ENCODE measurements around the gene REEP6.

REEP6 gene

DNA sequence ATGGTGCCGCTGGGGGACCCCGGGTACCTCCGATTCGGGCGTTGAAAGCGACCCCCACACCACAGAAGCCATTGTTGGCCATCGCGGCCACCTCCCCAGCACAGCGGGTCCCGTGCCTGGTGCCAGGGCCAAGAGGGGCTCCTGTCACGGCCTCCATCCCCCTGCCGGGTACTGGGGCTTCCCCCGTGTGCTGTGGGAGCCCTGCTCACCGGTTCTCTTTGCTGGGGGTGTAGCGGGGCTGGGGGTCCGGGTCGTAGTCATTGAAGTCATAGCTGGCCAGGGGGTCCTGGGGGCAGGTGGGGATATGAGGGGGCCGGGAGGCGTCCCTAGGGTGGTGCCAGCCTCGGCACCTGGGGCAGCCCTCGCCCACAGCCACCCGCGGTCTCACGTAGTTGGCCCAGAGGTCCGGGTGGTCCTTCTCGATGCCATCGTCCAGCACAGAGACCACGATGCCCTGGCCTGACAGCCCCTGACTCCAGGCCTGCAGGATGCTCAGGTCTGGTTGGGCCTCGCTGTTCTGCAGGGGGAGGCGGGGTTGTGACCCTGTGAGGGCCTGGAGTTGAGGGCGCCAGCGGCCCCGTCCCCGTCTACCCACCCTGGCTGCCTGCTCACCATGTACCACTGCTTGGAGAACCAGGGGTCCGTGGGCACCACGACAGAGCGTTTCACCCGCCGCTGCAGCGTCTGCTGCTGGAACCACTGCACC is 3.3 kb upstream of the REEP6 start:
- no peak overlapping the region for H3K27ac ChIP-seq (replicated peaks)
- H3K4me3 ChIP-seq (replicated peaks; ENCODE audit: insufficient read depth, low read length), result no peak overlapping the region
- no peak for DNase-seq (ENCODE audit: low read depth in 1 of 2, low spot score in 1 of 2)
- no peak for TF ChIP-seq SPI1 (IDR thresholded peaks at IDR 0.05; ENCODE audit: borderline replicate concordance, low read depth)
- TF ChIP-seq CTCF (IDR thresholded peaks at IDR 0.05; ENCODE audit: insufficient read depth, low read length), result no peak
- no peak for TF ChIP-seq POLR2AphosphoS5 (IDR thresholded peaks at IDR 0.05; ENCODE audit: low read depth)
- TF ChIP-seq, protein P1, sequence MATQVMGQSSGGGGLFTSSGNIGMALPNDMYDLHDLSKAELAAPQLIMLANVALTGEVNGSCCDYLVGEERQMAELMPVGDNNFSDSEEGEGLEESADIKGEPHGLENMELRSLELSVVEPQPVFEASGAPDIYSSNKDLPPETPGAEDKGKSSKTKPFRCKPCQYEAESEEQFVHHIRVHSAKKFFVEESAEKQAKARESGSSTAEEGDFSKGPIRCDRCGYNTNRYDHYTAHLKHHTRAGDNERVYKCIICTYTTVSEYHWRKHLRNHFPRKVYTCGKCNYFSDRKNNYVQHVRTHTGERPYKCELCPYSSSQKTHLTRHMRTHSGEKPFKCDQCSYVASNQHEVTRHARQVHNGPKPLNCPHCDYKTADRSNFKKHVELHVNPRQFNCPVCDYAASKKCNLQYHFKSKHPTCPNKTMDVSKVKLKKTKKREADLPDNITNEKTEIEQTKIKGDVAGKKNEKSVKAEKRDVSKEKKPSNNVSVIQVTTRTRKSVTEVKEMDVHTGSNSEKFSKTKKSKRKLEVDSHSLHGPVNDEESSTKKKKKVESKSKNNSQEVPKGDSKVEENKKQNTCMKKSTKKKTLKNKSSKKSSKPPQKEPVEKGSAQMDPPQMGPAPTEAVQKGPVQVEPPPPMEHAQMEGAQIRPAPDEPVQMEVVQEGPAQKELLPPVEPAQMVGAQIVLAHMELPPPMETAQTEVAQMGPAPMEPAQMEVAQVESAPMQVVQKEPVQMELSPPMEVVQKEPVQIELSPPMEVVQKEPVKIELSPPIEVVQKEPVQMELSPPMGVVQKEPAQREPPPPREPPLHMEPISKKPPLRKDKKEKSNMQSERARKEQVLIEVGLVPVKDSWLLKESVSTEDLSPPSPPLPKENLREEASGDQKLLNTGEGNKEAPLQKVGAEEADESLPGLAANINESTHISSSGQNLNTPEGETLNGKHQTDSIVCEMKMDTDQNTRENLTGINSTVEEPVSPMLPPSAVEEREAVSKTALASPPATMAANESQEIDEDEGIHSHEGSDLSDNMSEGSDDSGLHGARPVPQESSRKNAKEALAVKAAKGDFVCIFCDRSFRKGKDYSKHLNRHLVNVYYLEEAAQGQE (IDR thresholded peaks at IDR 0.05; ENCODE audit: insufficient replicate concordance, low read depth), result no peak
- TF ChIP-seq GABPA (IDR thresholded peaks at IDR 0.05; ENCODE audit: low read depth), result no peak
- peaks cover 8% of the 10 kb centered on the region for H3K27me3 ChIP-seq (ENCODE audit: insufficient read depth, poor library complexity, severe bottlenecking)

GRCh38 chr19:1488282-1488601 is 2.7 kb upstream of the REEP6 start:
- H3K27ac ChIP-seq (replicated peaks), result no peak overlapping the region
- DNase-seq (ENCODE audit: low read depth in 1 of 2, low spot score in 1 of 2), result no peak
- TF ChIP-seq POLR2AphosphoS5 (IDR thresholded peaks at IDR 0.05; ENCODE audit: low read depth) (no peak), SPI1 (IDR thresholded peaks at IDR 0.05; ENCODE audit: borderline replicate concordance, low read depth) (peak; percentile 66; the same call in 1 of the 2 replicates), CTCF (IDR thresholded peaks at IDR 0.05; ENCODE audit: insufficient read depth, low read length) (no peak), GABPA (IDR thresholded peaks at IDR 0.05; ENCODE audit: low read depth) (no peak)
- TF ChIP-seq, protein P1 (IDR thresholded peaks at IDR 0.05; ENCODE audit: insufficient replicate concordance, low read depth), result no peak
- H3K4me3 ChIP-seq (replicated peaks; ENCODE audit: insufficient read depth, low read length), result no peak overlapping the region
- H3K27me3 ChIP-seq (ENCODE audit: insufficient read depth, poor library complexity, severe bottlenecking), result peaks cover 8% of the 10 kb centered on the region

GRCh38 chr19:1489463-1490310 is 1.3 kb upstream of the REEP6 start:
- H3K27ac ChIP-seq (replicated peaks), result peak overlapping the region; percentile 54
- peaks cover 8% of the 10 kb centered on the region for H3K27me3 ChIP-seq (ENCODE audit: insufficient read depth, poor library complexity, severe bottlenecking)
- H3K4me3 ChIP-seq (replicated peaks; ENCODE audit: insufficient read depth, low read length), result peak overlapping the region; percentile 40
- TF ChIP-seq GABPA (IDR thresholded peaks at IDR 0.05; ENCODE audit: low read depth), result no peak
- DNase-seq (ENCODE audit: low read depth in 1 of 2, low spot score in 1 of 2), result peak in 1 of 2 experiments; percentile 16

GRCh38 chr19:1490311-1491113 is 469 bp upstream of the REEP6 start, which contains the start of gene PCSK4:
TSS of gene PCSK4 (minus strand) at chr19:1490350. CDS start at chr19:1490346, 4 bp downstream.
- Histone ChIP-seq H3K27me3 (ENCODE audit: insufficient read depth, poor library complexity, severe bottlenecking) (peaks cover 8% of the 10 kb centered on the region), H3K27ac (replicated peaks) (peak within 1 kb of the TSS; percentile 54), H3K4me3 (replicated peaks; ENCODE audit: insufficient read depth, low read length) (peak within 1 kb of the TSS; percentile 40)
- peak; percentile 96 to 99 for DNase-seq (ENCODE audit: low read depth in 1 of 2, low spot score in 1 of 2)
- TF ChIP-seq CTCF (IDR thresholded peaks at IDR 0.05; ENCODE audit: insufficient read depth, low read length), result no peak
- TF ChIP-seq, protein P1 (IDR thresholded peaks at IDR 0.05; ENCODE audit: insufficient replicate concordance, low read depth), result no peak
- no peak for TF ChIP-seq SPI1 (IDR thresholded peaks at IDR 0.05; ENCODE audit: borderline replicate concordance, low read depth)
- TF ChIP-seq POLR2AphosphoS5 (IDR thresholded peaks at IDR 0.05; ENCODE audit: low read depth), result no peak
- TF ChIP-seq GABPA (IDR thresholded peaks at IDR 0.05; ENCODE audit: low read depth), result no peak

All from HL-60 (cell line).